GM21619 (cell line): Measurements from ENCODE around the gene DUS3L.

Experiments
- ATAC-seq: cut with Tn5 transposase; IDR thresholded peaks from one replicate; pipeline ENCODE4 v1.9.1; 2021; ENCODE audit not compliant: unreplicated experiment

Gene DUS3L

DNA sequence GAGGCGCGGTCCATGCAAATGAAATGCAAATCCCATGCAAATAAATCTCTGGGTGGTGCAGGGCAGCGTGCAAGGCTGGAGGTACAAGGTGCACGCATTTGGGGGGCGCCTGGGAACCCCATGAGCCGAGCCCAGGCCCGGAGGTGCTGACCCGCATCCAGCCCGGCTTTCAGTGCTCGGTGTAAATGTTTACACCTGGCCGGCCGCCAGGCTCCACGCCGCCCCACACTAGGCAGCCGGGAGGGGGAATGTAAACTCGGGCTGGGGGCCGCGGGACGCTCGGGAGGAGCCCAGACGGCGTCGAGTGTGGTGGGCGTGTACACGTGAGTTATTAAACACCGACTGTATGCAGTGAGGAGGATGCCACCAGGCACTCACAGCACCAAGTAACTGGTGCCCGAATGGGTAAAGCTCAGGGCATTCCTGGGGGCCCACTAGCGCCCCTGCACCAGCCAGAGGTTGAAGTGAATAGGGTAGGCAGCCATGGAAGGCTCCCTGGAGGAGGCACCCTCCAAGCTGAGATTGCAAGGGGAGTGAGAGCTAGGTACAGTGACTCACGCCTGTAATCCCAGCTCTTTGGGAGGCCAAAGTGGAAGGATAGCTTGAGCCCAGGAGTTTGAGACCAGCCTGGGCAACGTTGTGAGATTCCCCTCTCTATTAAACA is 31.4 kb upstream of the DUS3L start:
- no peak for ATAC-seq

DNA sequence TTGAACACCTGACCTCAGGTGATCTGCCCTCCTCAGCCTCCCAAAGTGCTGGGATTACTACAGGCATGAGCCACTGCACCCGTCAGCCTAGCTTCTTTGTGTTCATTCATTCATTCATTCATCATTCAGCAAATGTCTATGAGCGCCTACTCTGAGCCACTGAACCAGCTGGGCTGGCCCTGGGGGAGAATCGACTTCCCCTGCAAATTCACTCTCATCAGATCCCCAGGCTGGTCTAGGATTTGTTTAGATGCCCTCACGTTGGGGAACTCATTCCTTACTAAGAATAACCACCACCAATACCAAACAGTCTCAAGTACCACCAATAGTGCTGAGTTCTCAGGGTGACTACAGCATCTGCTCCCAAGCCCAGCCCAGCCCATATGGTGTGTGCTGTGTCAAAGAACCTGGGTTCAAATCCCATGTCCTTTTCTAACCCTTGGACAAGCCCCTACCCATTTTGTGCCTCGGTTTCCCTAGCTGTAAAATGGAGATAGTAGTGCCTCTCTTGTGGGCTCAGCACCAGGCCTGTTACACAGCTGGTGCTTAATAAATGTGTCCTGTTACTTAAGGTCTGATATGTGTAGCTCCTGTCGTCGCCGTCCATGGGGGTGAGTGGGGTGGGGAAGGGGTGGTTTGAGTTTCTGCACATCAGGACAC is 30.7 kb upstream of the DUS3L start:
- no peak for ATAC-seq

DNA sequence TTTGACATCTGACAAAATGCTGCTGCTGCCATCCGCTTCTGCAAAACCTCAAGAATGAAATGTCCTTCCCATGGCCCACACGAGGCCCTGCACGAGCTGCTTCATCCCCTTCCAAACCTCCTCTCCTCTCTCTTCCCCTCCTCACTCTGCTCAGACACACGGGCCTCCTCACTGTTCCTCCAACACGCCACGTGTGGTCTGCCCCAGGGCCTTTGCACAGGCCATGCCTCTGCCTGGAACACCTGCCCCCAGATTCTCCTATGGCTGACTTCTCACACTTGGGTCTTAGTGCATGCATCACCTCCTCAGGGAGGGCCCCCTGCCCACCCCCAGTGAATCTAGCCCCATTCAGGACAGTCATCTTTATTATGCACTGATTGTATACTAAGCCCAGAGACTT is 29.8 kb upstream of the DUS3L start:
- ATAC-seq = no peak

DNA sequence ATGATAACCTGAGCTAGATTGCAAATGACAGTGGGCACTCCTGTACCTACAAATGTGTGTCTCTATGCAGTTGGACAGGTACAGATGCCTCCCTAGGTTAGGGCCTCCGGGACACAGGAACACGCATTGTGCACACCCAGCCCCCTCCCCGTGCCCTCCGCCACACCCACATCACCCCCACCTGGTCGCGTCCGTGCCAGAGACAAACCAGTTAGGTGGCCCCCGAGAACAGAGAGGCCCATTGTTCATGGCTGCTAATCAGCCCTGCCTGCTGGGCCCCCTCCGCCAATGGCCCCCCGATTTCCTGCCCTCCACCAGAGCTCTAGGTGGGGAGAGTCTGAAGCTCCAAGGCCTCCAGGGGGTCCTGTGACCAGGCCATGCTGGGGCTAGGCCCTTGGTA is 27.6 kb upstream of the DUS3L start:
- ATAC-seq = no peak

DNA sequence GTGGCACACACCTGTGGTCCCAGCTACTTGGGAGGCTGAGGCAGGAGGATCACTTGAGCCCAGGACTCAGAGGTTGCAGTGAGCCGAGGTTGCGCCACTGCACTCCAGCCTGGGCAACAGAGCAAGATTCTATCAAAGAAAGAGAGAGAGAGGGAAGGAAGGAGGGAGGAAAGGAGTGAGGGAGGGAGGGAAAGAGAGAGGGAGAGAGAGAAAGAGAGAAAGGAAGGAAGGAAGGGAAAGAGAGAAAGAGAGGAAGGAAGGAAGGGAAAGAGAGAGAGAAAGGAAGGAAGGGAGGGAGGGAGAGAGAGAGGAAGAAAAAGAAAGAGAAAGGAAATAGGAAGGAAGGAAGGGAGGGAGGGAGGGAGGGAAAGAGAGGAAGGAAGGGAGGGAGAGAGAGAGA is 26.3 kb upstream of the DUS3L start:
- ATAC-seq = no peak

DNA sequence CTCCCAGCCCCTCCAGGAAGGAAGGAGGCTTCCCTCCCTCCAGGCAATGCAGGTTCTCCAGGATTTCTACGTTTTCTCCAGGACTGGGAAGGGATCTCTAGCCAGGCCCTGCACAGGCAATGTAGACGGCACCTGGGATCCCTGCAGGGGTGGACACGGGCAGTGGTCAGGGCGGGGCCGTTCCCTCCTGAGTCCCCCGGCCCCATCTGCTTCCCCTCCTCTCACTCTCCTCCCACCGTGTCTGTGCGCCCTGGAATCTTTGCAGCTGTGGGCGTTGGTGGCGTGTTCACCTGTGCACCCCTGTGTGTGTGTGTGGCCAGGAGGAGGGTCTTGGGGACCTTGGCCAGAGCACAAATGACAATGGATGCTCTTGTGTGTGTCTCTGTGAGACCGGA is 23.9 kb upstream of the DUS3L start:
- no peak for ATAC-seq

DNA sequence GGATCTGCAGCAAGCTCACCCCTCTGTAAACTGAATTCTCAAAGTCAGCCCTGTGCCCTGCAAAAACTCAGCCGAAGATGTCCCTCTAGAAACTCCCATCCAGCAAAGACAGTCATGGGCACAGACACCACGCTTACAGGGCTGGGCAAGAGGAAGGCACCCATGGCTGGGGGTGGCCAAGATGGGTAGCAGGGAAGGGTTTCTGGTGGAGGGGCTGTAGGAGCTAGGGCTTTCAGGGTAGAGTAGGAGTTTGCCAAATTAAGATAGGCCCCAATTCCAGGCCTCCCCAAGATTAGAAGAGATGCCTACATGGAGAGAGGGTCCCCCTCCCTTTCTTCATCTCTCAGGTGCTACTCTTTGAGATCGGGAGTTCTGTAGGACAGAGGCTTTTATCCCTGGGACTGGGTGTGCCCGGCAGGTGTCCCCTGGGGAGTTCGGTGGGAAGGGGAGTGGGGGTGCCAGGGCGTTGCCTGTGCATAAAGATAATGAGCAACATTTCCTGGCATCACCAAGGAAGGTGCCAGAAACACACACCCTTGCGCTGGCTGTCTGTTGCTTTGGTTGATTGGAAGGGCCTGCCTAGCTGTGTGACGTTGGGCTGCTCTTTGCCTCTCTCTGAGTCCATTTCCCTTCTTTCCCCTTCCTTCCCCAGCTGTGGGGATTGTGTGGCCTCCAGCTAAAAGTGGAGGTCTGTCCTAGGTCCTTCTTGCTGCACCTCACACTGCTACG is 23.3 kb upstream of the DUS3L start:
- no peak for ATAC-seq

DNA sequence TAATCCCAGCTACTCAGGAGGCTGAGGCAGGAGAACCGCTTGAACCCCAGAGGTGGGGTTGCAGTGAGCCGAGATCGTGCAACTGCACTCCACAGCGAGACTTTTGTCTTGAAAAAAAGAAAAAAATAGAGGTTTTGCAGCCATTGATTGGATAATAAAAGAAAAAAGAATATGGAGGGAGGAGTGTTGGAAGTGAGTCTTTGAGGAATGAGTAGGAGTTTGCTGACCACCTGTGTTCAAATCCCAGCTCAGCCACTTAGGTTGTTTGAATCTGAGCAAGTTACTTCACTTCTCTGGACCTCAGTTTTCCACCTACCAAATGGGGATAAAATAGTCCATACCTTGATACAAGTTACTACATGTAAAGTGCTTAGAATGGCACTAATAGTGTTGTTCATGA is 20.2 kb upstream of the DUS3L start:
- no peak for ATAC-seq

DNA sequence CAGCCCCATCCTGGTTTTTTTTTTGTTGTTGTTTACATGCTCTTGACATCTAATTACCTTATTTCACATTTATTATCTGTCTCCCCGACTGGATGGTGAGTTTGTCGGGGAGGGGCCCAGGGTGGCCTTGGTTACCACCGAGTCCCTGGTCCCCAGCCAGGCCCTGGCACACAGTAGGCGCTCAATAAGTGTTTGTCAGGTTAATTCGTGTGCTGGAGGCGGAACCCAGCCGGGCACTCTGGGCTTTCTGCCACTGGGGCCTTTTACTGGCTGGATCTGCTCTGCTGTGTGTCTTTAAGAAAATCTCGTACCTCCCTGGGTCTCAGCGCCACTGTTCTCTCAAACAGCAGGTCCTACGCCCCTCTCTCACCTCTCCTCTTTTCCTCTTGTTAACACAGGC is 18.5 kb upstream of the DUS3L start:
- no peak for ATAC-seq

DNA sequence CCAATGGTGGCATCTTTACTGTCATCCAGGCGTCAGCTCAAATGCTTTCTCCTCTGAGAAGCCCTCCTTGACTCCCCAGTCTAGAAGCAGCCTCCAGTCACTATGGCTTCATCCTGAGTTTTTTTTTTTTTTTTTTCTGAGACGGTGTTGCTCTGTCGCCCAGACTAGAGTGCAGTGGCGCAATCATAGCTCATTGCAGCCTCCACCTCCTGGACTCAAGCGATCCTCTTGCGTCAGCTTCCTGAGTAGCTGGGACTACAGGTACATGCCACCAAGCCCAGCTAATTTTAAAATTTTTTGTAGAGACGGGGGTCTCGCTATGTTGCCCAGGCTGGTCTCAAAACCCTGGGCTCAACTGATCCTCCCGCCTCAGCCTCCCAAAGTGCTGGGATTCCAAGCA is 18.1 kb upstream of the DUS3L start:
- no peak for ATAC-seq

DNA sequence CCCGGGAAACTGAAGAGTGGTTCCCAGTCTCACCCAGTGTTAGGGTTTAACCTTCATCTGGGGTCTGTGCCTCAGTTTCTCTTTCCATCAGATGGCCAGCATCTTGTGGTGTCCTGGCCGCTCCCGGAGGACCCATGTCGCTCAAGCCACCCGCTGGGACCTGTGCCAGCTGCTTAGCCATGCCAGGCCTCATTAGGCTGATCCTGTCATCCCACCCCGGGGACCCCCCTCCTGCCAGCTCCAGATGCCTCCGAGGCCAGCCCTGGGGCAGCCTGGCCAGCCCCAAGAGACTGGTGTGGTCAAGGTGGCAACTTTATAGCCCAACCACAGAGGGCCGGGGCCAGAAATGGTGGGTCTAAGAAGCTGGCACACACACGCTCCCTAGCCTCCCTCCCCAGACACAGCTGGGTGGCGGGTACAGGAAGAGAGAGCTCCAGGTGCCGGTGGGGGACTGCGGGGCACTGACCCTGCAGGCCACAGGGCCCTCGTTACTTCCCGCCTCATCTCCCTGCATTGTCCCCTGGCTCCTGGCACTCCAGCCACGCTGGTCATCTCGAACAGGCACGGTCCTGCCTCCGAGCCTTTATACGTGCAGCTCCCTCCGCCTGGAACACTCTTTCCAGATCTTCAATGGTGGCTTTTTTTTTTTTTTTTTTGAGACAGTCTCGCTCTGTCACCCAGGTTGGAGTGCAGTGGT is 17.3 kb upstream of the DUS3L start:
- ATAC-seq = no peak

DNA sequence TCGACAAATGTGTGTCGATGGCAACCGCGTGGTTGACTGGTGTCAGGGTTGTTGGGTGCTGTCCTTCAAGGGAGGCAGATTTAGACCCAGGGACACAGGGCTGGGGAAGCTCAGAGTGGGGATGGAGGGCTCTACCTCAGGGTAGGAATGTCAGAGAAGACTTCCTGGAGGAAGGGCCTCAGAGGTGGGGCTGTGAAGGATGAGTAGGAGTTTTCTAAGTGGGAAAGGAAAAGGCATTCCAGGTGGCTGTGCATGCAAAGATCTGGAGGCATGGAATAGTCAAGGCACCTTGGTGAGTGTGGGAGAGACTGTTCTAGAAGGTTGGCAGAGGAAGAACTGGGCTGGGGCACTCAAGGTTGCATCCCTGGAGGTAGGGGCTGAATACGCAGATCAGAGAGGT is 15.9 kb upstream of the DUS3L start:
- no peak for ATAC-seq

DNA sequence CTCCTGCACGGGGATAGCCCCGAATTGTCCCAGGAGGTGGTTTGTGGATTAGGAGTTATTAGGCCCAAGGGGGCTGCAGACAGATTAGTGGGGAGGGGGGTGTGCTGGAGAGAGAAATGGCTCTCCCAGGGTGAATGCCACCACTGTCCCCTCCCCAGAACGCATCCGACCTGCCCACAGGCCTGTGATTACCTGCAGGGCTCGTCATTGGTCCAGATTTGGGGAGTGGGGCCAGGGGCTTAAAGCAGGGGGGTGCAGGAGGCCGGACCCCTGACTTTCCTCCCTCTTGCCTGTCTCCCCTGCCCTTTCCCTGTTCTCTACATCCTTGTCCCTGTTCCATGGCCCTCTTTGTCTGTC is 15.1 kb upstream of the DUS3L start:
- ATAC-seq = no peak

DNA sequence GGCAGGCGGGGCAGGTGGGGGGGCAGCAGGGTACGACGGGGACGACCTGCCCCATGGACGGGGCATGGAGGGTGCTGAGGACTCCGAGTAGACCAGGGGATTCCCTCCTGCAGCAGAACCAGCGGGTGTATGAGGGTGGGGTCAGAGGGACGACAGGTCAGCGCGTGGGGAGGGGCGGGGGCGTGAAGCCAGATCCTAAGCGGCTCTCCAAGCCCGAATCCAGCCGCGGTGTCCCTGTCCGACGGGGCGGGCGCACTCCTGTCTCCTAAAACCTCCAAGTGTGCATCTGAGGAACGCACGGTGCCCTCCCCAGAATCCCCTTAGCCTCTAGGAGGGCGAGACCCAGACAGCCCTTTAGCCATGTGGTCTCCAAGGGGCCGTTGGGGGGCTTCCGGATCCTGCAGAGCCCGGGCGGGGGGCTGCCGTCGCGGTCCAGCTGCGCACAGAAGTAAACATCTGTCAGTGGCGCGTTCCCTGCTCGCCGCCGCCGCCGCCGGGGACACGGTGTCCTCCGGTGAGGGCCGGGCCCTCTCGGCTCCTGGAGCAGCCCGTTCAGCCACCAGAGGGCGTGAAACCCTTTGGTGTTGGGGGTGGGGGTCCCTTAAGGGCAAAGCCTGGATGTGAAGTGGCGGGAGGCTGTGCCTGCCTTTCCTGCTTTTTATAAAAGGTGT is 14.6 kb upstream of the DUS3L start:
- no peak for ATAC-seq

DNA sequence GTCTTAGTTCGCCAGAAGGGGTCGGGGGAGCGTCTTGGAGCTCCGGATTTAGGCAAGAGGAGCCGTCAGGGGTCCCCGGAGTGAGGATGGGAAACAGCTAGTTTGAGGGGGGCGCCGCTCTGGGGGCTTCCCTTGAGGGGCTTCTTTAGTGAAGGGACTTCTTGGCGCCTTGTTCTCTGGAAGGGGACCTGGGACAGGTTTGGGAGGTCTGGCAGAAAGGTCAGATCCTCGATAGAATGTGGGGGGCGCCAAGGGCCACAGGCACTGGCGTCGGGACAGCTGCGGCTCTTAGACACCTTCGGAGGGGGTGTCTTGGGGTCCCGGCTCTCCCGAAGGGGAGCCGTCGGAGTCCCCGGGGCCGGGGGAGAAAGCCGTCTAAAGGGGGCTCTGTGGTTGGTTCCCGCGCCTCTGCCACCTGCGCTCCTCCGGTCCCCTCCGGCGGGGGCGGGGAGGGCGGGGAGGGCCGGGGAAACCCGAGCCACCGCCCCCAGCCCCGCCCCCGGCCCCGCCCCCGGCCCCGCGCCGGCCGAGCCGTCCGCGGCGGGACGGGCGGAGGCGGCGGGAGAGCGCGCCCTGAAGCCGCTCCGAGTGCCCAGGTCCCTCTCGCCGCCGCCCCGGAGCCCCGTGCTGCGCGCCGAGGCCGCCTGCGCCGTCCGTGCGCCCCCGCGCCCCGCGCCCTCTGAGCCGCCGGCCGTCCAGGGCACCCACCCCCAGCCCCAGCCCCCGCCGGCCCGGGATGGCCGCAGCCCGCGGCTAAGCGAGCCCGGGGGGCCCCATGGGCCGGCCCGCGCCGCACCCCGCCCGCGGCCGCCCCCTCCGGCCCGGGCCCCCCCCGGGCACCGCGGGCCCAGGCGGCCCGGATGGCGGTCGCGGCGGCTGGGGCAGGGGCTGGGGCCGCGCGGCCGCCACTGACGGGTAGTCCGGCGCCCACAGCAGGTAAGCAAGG is 13.8 kb upstream of the DUS3L start, which contains the start of gene NRTN:
NRTN (plus strand) TSS at position 552 of the 946 bp plus-strand sequence. CDS start 19,099 bp downstream, outside the sequence.
- no peak for ATAC-seq

DNA sequence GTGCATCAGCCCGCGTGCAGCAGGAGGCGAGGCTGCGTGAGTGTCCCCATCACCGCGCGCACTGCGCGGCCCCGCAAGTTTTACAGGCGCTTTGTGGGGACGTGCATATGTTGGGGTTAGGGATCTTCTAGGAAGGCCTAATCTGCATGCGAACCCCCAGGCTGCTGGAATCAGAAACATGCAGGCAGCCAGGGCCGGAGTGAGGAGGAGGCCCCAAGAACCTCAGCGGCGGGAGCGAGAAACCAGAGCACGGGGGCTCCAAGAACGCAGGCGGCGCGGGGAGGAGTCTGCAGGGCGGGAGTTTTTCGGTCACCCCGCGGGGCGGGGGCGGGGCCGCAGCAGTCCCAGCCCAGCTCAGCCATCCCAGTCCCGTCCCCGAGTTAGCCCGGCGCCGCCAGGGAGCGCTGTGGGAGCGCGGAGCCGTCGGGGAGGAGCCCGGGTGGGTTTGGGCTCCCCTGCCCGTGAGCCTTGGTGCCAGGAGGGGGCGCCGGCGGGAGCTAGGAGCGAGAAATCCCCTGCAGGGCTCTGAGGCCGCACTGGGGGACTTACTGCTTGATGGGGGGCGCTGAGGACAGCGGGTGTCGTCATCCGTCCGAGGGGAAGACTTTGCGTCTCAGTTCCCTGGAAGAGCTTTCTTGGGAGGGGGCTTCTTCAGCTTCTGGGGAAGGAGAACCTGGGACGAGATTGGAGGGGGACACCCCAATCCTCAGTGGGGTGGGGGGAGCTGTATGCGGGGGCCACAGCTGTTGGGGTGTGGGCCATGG is 13.0 kb upstream of the DUS3L start:
- peak; percentile 61 for ATAC-seq

DNA sequence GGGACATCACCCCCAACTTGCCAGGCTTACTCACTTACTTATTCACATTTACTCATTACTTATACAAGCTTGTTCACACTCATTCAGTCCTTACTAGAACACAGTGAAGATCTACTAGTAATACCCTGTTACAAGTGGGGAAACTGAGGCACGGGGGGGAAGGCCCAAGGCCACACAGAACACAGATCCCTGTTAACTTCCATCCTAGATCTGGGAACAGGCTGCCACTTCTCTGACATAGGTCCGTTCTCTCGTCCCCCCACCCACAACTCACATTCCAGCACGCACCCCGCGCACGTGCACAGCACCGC is 12.4 kb upstream of the DUS3L start:
- no peak for ATAC-seq

DNA sequence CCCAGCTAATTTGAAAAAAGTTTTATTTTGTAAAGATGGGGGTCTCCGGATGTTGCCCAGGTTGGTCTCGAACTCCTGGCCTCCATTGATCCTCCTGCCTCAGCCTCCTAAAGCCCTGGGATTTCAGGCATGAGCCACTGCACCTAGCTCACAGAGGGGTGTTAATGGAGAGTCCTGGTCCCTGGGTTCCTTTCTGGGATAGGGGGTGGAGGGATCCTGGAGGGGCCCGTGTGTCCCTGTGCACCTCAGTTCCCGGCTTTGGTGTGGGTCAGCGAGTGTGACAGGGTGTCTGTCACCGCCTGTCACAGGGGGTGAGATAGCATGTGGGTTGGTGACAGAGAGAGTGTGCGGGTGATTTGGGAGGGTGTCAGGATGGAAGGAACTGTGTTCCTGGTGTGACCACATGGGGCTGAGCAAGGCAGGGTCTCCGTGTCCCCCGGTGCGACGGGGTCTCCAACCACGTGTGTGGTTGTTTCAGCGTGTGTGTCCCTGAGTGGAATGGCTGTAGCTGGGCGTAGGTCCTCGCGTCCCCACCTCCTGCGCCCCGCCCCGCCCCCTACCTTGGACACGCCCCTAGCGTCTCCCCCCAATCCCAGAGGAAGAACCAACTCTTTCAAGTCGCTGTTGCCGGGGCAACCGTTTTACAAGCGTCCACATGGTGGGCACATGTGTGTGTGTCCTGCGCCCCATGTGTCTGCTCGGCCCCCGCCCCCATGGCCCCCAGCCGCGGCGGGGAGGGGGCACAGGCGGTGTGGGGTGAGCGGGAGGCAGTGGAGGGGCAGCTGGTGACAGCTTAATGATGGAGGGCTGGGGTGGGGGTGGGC is 11.0 kb upstream of the DUS3L start:
- no peak for ATAC-seq
